ENCODE results near the gene ITFG1.
"Not testable (repeated sequence)": the region's sequence is repeated elsewhere in the genome, so short reads cannot be mapped to it uniquely, and the experiment has no call there.

Gene ITFG1

GRCh38 chr16:47229053-47230050 is 231.5 kb downstream of the ITFG1 start:
- DNase-seq, result no peak

GRCh38 chr16:47228241-47228640 is 232.6 kb downstream of the ITFG1 start:
- DNase-seq, result no peak

- no peak for DNase-seq
These were observed 247.0 kb downstream of the ITFG1 start for GRCh38 chr16:47213761-47214440.

DNA sequence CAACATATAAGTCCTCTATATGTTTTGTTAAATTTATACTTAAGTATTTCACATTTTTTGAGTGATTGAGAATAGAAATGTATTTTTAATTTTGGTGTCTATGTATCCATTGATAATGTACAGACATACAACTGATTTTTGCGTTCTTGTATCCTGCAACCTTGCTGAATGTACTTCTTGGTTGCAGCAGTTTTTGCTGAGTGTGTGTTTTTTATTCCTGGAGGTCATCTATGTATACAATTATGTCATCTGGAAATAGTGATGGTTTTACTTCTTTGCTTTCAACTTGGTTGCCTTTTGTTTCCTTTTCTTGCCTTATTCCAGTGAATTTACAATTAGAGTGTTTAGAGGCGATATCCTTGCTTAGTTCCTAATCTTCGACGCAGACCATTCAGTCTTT is 249.6 kb downstream of the ITFG1 start:
- no peak for DNase-seq

- no peak for DNase-seq
These were observed 255.9 kb downstream of the ITFG1 start for GRCh38 chr16:47204736-47205504.

DNA sequence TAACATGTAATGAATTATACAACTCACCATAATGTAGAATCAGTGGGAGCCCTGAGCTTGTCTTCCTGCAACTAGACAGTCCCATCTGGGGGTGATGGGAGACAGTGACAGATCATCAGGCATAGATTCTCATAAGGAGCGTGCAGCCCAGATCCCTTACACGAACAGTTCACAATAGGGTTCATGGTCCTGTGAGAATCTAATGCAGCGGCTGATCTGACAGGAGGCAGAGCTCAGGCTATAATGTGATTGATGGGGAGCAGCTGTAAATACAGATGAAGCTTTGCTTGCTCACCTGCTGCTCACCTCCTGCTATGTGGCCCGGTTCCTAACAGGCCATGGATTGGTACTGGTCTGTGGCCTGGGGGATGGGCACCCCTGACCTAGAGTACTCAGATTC is 257.4 kb downstream of the ITFG1 start:
- not testable (repeated sequence) for DNase-seq

DNA sequence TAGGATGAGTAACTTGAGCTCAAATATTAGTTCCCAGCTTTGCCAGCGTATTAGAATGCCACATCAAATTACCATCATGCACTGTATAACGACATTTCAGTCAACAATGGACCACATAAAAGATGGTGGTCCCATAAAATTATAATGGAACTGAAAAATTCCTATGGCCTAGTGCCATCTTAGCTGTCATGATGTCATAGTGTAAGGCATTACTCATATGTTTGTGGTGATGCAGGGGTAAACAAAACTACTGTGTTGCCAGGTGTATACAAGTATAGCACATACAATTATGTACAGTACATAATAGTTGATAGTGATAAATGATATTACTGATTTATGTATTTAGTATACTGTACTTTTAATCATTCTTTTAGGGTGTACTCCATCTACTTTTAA is 262.7 kb downstream of the ITFG1 start:
- DNase-seq, result no peak

GRCh38 chr16:47197536-47198179 is 263.2 kb downstream of the ITFG1 start:
- DNase-seq, result no peak

DNA sequence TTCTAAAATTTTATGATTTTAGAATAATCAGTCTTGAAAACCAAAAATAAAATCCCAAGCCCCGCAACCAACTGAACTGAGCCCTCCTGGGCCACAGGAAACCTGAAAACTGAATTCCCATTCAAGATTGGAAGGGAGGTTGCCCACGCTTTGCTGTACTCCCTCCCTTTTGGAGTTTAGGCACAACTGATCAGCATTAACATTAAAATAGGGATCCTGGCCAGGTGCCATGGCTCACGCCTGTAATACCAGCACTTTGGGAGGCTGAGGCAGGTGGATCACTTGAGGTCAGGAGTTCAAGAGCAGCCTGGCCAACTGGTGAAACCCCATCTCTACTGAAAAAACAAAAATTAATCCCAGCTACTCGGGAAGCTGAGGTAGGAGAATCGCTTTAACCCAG is 264.4 kb downstream of the ITFG1 start:
- no peak for DNase-seq

DNA sequence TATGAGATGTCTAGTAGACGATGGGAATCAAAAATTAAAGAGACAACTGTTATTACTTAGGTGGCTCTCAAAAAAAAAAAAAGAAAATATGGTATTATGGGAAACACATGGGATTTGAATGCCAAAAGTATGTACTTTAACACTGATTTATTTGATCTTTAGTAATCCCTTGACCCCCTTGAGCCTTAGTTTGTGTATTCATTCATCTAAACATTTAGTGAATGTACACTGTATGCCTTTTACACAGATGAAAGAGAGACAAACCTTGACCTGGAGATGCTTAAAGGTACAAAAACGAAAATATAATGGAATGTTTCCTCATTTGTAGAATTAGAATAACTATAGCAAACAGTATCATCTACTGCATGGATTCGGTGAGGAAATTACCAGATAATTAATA is 278.5 kb downstream of the ITFG1 start:
- DNase-seq, result no peak

GRCh38 chr16:47181066-47181465 is 279.8 kb downstream of the ITFG1 start:
- DNase-seq, result not testable (repeated sequence)

GRCh38 chr16:47180073-47180472 is 280.8 kb downstream of the ITFG1 start:
- DNase-seq, result no peak

GRCh38 chr16:47175152-47175551 is 285.7 kb downstream of the ITFG1 start:
- DNase-seq, result no peak

GRCh38 chr16:47162670-47163420 is 298.0 kb downstream of the ITFG1 start:
- no peak for DNase-seq

DNA sequence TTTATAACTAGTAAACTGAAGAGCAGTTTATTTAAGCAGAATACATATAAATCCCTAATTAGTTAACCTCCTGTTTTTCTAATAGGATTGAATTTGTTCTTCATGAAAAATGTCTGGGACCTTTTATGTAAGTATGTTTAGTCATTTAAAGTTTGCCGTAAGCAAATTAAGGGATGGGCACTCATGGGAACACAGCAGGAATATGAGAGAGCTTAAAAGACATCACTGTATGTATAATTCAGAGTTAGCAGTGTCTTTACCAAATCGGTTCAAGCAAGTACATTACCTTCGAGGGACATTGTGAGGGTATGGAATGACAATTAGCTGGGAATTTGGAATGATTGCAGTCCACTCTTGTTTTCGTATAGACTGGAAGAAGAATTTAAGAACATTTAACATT is 299.4 kb downstream of the ITFG1 start:
- DNase-seq, result no peak

DNA sequence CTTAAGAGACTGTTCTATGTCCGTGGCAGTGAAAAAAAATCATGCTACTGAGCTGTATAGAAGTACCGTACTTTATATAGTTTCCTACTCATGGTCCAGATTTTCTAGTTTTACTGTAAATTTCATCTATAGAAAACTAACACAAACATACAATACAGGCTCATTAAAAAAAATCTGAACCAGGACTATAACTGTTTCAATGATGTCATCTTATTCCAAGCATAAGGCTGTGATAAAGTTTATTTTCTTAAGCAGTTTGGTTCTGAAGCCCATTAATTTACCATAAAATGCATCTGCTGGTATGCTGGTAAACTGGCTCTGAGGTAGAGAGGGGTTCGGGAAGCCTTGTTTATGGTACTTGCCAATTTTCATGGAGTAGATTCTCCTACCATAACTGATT is 300.4 kb downstream of the ITFG1 start:
- DNase-seq, result no peak

DNA sequence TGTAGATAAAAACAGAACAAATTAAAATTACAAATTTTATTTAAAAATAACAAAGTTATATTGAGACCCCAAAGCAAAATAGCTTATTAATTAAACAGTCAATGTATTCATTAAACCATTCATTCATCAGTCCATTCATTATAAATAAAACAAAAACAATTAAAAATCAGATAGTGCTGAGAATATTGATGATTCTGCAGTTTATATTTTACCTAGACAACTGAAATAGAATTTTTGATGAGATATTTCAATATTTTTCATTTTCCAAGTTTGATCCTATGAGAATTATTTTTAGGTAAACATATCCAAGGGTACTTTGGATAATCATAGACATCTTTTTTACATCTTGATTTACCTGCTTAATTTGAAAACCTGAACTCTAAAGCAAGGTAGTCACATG is 301.9 kb downstream of the ITFG1 start:
- DNase-seq, result no peak

DNA sequence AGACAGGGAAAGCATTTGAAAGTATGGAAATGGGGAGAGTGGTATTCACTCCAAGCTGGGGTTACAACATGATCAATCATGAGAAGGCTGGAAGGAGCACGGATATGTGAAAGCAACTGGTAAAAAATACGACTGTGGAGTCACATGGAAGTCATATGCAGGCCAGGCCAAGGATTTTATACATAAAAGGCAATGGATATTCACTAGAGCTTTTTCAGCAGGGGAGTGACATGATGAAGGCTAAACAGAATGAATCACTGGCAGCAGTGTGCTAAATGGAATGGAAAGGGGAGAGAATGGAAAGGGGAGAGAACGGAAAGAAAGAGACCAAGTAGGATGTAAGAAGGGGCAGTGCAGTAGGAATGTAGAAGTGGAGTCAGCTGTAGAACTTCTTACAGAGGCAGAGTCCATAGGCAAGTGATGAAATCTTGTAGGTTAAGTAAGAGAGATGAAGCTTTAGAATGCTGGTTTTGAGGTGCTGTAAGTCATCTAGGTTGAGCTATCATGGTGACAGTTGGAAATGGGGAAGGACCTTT is 304.1 kb downstream of the ITFG1 start:
- DNase-seq, result no peak

DNA sequence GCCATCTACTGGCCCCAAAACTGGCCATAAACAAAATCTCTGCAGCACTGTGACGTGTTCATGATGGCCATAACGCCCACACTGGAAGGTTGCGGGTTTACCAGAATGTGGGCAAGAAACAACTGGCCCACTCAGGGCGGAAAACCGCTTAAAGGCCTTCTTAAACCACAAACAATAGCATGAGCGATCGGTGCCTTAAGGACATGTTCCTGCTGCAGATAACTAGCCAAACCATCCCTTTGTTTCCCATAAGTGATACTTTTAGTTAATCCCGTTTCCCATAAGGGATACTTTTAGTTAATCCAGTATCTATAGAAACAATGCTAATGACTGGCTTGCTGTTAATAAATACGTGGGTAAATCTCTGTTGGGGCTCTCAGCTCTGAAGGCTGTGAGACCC is 308.4 kb downstream of the ITFG1 start:
- DNase-seq, result not testable (repeated sequence)

GRCh38 chr16:47150067-47150466 is 310.8 kb downstream of the ITFG1 start:
- DNase-seq, result no peak

GRCh38 chr16:47144559-47144877 is 316.3 kb downstream of the ITFG1 start:
- no peak for DNase-seq
